Measurements from ENCODE around the gene C1orf174.

- TF ChIP-seq, protein P1, sequence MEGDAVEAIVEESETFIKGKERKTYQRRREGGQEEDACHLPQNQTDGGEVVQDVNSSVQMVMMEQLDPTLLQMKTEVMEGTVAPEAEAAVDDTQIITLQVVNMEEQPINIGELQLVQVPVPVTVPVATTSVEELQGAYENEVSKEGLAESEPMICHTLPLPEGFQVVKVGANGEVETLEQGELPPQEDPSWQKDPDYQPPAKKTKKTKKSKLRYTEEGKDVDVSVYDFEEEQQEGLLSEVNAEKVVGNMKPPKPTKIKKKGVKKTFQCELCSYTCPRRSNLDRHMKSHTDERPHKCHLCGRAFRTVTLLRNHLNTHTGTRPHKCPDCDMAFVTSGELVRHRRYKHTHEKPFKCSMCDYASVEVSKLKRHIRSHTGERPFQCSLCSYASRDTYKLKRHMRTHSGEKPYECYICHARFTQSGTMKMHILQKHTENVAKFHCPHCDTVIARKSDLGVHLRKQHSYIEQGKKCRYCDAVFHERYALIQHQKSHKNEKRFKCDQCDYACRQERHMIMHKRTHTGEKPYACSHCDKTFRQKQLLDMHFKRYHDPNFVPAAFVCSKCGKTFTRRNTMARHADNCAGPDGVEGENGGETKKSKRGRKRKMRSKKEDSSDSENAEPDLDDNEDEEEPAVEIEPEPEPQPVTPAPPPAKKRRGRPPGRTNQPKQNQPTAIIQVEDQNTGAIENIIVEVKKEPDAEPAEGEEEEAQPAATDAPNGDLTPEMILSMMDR (IDR thresholded peaks at IDR 0.05) = no peak
- no peak for TF ChIP-seq POLR2A (IDR thresholded peaks at IDR 0.05)
Measured at GRCh38 chr1:3883194-3883925, 16.7 kb downstream of the C1orf174 start.
